Motor neuron (in vitro differentiated cells): ENCODE results near the gene KRR1. TPM values are rescaled to one million over a fixed set of nuclear protein-coding genes. Genes with fewer than 3 reads are reported as not detected.

ENCODE experiments used
- ATAC-seq, 8 experiments: fragments of 200-7000 bp; cut with Tn5 transposase; replicated peaks in 6 of 8; 2 replicates each; pipeline ENCODE4 v1.8.0; 2021; ENCODE audit warnings: mild to moderate bottlenecking in 8 of 8, moderate library complexity in 8 of 8
- H3K27ac ChIP-seq, 2 donors: fragments of 250-450 bp; sonication (Bioruptor Pico); 2 replicates each; pipeline ENCODE4 v1.9.0; 2021; ENCODE audit warnings: antibody characterized with exemption in 2 of 2, mild to moderate bottlenecking in 2 of 2, moderate library complexity in 1 of 2
- H3K4me1 ChIP-seq, 2 donors: fragments of 250-450 bp; sonication (Bioruptor Pico); replicated peaks in 1 of 2; 2 replicates each; pipeline ENCODE4 v1.6.1; 2021; ENCODE audit warnings: antibody characterized with exemption in 2 of 2, mild to moderate bottlenecking in 2 of 2, moderate library complexity in 1 of 2
- H3K4me3 ChIP-seq, 5 donors: fragments of 250-450 bp; sonication (Bioruptor Pico); 2 replicates each; pipeline ENCODE4 v1.9.0; 2021; ENCODE audit warnings: antibody characterized with exemption in 5 of 5, mild to moderate bottlenecking in 5 of 5, moderate library complexity in 4 of 5
- WGBS, 10 experiments: fragments of 450-650 bp; shearing (Covaris generic); methylation state at CpG; one replicate each; pipeline ENCODE4 v1.0.0; 2022; 5-methylcytosine and 5-hydroxymethylcytosine counted together
- in situ Hi-C, 9 experiments: fragments of 400-800 bp; cut with MboI; loops; one replicate each; pipeline ENCODE4 v1.15.0; 2021; ENCODE audit warnings: low sequenced_read_pairs in 9 of 9, low pct_unique_long_range_greater_than_20kb in 2 of 9; ENCODE audit not compliant: unreplicated experiment in 9 of 9
- total RNA-seq, 8 experiments: library from RNA; unstranded; fragments of 300-600 nt; gene quantifications; 2 replicates each; pipeline versions ENCODE4 v1.2.3 to v1.2.4, GENCODE V29; 2022

KRR1 gene
- 10 to 100 TPM; 21.1 to 60.7 (median 33.4) TPM for total RNA-seq

GRCh38 chr12:75511116-75512048 lies at the start of gene KRR1:
TSS of gene KRR1 (minus strand) at chr12:75511609. CDS start at chr12:75511597, 12 bp downstream.
- ATAC-seq = peak; percentile 96 to 100 (median 100)
- WGBS, 10 experiments = 0 to 32% (median 7%) methylated on average over 1 to 35 of the region's 47 CpGs
- in situ Hi-C loops = no loop called here
- peak within 1 kb of the TSS; percentile 14 to 72 for H3K27ac ChIP-seq
- peaks cover 6 to 12% of the 10 kb centered on the region in 2 donors for H3K4me1 ChIP-seq
- peak within 1 kb of the TSS; percentile 53 to 92 (median 64) for H3K4me3 ChIP-seq

GRCh38 chr12:75560167-75560566 lies 48.8 kb upstream of the KRR1 start:
- ATAC-seq = peak; percentile 40 to 93 (median 84)
- in situ Hi-C loops = loop anchor here in 1 of 9 experiments (25.0 kb wide), 1 partner anchor 477 kb away; the partner anchor contains the start of gene PHLDA1

GRCh38 chr12:75558287-75558686 lies 46.9 kb upstream of the KRR1 start:
- ATAC-seq = no peak
- 55 to 100% (median 83%) methylated on average over 1 to 3 of the region's 3 CpGs; no CpG with 5 or more reads in 3 of the 10 experiments for WGBS, 10 experiments
- in situ Hi-C loops = loop anchor here in 1 of 9 experiments (25.0 kb wide), 1 partner anchor 479 kb away; the partner anchor contains the start of gene PHLDA1
- H3K4me1 ChIP-seq = peaks cover 0 to 3% of the 10 kb centered on the region in 2 donors
- H3K27ac ChIP-seq = no peak overlapping the region
- no peak overlapping the region for H3K4me3 ChIP-seq

More at GRCh38 chr12:75560167-75560566, 48.8 kb upstream of the KRR1 start:
- H3K4me3 ChIP-seq = no peak overlapping the region
- WGBS, 10 experiments = 3 to 75% (median 31%) methylated on average over 1 to 2 of the region's 2 CpGs
- no peak overlapping the region for H3K27ac ChIP-seq
- H3K4me1 ChIP-seq = peaks cover 0 to 3% of the 10 kb centered on the region in 2 donors

- whole genome bisulfite sequencing, 10 experiments = 10 to 100% (median 75%) methylated on average over 1 to 3 of the region's 3 CpGs; no CpG with 5 or more reads in 1 of the 10 experiments
- Histone ChIP-seq H3K4me1 (peaks cover 0 to 3% of the 10 kb centered on the region in 2 donors), H3K27ac (no peak overlapping the region), H3K4me3 (no peak overlapping the region)
- no peak for ATAC-seq
- in situ Hi-C loops = loop anchor here in 1 of 9 experiments (25.0 kb wide), 1 partner anchor 481 kb away; the partner anchor contains the start of gene PHLDA1
These were observed 45.0 kb upstream of the KRR1 start for GRCh38 chr12:75556311-75556899.

GRCh38 chr12:75554556-75554880 lies 43.1 kb upstream of the KRR1 start:
- Histone ChIP-seq H3K4me3 (no peak overlapping the region), H3K4me1 (peaks cover 0 to 5% of the 10 kb centered on the region in 2 donors), H3K27ac (no peak overlapping the region)
- WGBS, 10 experiments = 20 to 100% (median 73%) methylated on average over 1 of the region's 1 CpG; no CpG with 5 or more reads in 6 of the 10 experiments
- no peak for ATAC-seq
- in situ Hi-C loops = loop anchor here in 1 of 9 experiments (25.0 kb wide), 1 partner anchor 483 kb away; the partner anchor contains the start of gene PHLDA1

GRCh38 chr12:75553836-75554555 lies 42.6 kb upstream of the KRR1 start:
- Histone ChIP-seq H3K4me1 (peaks cover 0 to 5% of the 10 kb centered on the region in 2 donors), H3K27ac (no peak overlapping the region), H3K4me3 (no peak overlapping the region)
- 0 to 90% (median 50%) methylated on average over 1 to 3 of the region's 3 CpGs; no CpG with 5 or more reads in 1 of the 10 experiments for WGBS, 10 experiments
- ATAC-seq = no peak
- in situ Hi-C loops = loop anchor here in 1 of 9 experiments (25.0 kb wide), 1 partner anchor 483 kb away; the partner anchor contains the start of gene PHLDA1

- 17 to 100% (median 81%) methylated on average over 1 of the region's 1 CpG; no CpG with 5 or more reads in 4 of the 10 experiments for WGBS, 10 experiments
- ATAC-seq = no peak
- in situ Hi-C loops = loop anchor here in 1 of 9 experiments (25.0 kb wide), 1 partner anchor 484 kb away; the partner anchor contains the start of gene PHLDA1
- peaks cover 0 to 4% of the 10 kb centered on the region in 2 donors for H3K4me1 ChIP-seq
- H3K4me3 ChIP-seq = no peak overlapping the region
- H3K27ac ChIP-seq = no peak overlapping the region
These were observed 42.0 kb upstream of the KRR1 start for GRCh38 chr12:75553398-75553797.

GRCh38 chr12:75551477-75551876 lies 40.1 kb upstream of the KRR1 start:
- Histone ChIP-seq H3K4me1 (peaks cover 0 to 2% of the 10 kb centered on the region in 2 donors), H3K27ac (no peak overlapping the region), H3K4me3 (no peak overlapping the region)
- no peak for ATAC-seq
- in situ Hi-C loops = loop anchor here in 1 of 9 experiments (25.0 kb wide), 1 partner anchor 486 kb away; the partner anchor contains the start of gene PHLDA1

- in situ Hi-C loops = loop anchor here in 1 of 9 experiments (25.0 kb wide), 1 partner anchor 487 kb away; the partner anchor contains the start of gene PHLDA1
- H3K4me3 ChIP-seq = no peak overlapping the region
- peak in 1 of 8 experiments; percentile 26 for ATAC-seq
- H3K27ac ChIP-seq = no peak overlapping the region
- peaks cover 0 to 2% of the 10 kb centered on the region in 2 donors for H3K4me1 ChIP-seq
- 0 to 93% (median 51%) methylated on average over 2 to 8 of the region's 8 CpGs for WGBS, 10 experiments
These were observed 39.2 kb upstream of the KRR1 start for GRCh38 chr12:75550401-75551240.

GRCh38 chr12:75549989-75550388 lies 38.6 kb upstream of the KRR1 start:
- Histone ChIP-seq H3K27ac (no peak overlapping the region), H3K4me3 (no peak overlapping the region), H3K4me1 (peaks cover 0 to 2% of the 10 kb centered on the region in 2 donors)
- ATAC-seq = no peak
- 39 to 100% (median 92%) methylated on average over 1 to 2 of the region's 2 CpGs; no CpG with 5 or more reads in 1 of the 10 experiments for WGBS, 10 experiments
- in situ Hi-C loops = loop anchor here in 7 of 9 experiments (25.0 kb wide), 3 partner anchors 262 to 787 kb away; partner anchors contain the start of genes PHLDA1 (in 6 of the 7) and BBS10 (in 2 of the 7)

- Histone ChIP-seq H3K27ac (no peak overlapping the region), H3K4me3 (no peak overlapping the region), H3K4me1 (peaks cover 0 to 2% of the 10 kb centered on the region in 2 donors)
- no peak for ATAC-seq
- in situ Hi-C loops = loop anchor here in 6 of 9 experiments (25.0 kb wide), 3 partner anchors 263 to 788 kb away; partner anchors contain the start of genes PHLDA1 (in 5 of the 6) and BBS10 (in 2 of the 6)
- 67 to 100% (median 100%) methylated on average over 1 of the region's 1 CpG for WGBS, 10 experiments
These were observed 37.5 kb upstream of the KRR1 start for GRCh38 chr12:75548879-75549278.
